HG02798 (cell line): ENCODE measurements around the gene SPIRE2.
A peak's percentile ranks its signal among the peaks of the same experiment; 100 is the strongest.
"Not testable (repeated sequence)": the region's sequence is repeated elsewhere in the genome, so short reads cannot be mapped to it uniquely, and the experiment has no call there.

Experiments
- ATAC-seq: cut with Tn5 transposase; IDR thresholded peaks from one replicate; pipeline ENCODE4 v1.9.1; 2021; ENCODE audit warnings: mild to moderate bottlenecking; ENCODE audit not compliant: unreplicated experiment, poor library complexity

Gene SPIRE2

GRCh38 chr16:89828199-89828869 is at the start of gene SPIRE2:
Gene SPIRE2 (plus strand): TSS chr16:89828475. CDS start chr16:89828551, 76 bp downstream.
- peak; percentile 62 for ATAC-seq

GRCh38 chr16:89779231-89779908 is 48.9 kb upstream of the SPIRE2 start:
- ATAC-seq = no peak

- no peak for ATAC-seq
Observed at GRCh38 chr16:89779909-89780305, 48.4 kb upstream of the SPIRE2 start.

- no peak for ATAC-seq
Observed at GRCh38 chr16:89782489-89782888, 45.8 kb upstream of the SPIRE2 start.

GRCh38 chr16:89783952-89784351 is 44.3 kb upstream of the SPIRE2 start:
- not testable (repeated sequence) for ATAC-seq

- no peak for ATAC-seq
Observed at GRCh38 chr16:89784406-89784805, 43.9 kb upstream of the SPIRE2 start.

GRCh38 chr16:89785523-89786155 is 42.6 kb upstream of the SPIRE2 start:
- ATAC-seq = no peak

- ATAC-seq = no peak
Observed at GRCh38 chr16:89786474-89787364, 41.6 kb upstream of the SPIRE2 start.

GRCh38 chr16:89787365-89787805 is 40.9 kb upstream of the SPIRE2 start:
- ATAC-seq = no peak

- no peak for ATAC-seq
Observed at GRCh38 chr16:89791278-89791995, 36.8 kb upstream of the SPIRE2 start.

GRCh38 chr16:89793092-89793491 is 35.2 kb upstream of the SPIRE2 start:
- not testable (repeated sequence) for ATAC-seq

- no peak for ATAC-seq
Observed at GRCh38 chr16:89793955-89794354, 34.3 kb upstream of the SPIRE2 start.

- ATAC-seq = no peak
Observed at GRCh38 chr16:89795676-89796075, 32.6 kb upstream of the SPIRE2 start.

GRCh38 chr16:89796104-89796503 is 32.2 kb upstream of the SPIRE2 start:
- ATAC-seq = no peak

GRCh38 chr16:89798126-89798525 is 30.1 kb upstream of the SPIRE2 start:
- ATAC-seq = no peak

GRCh38 chr16:89798832-89799370 is 29.4 kb upstream of the SPIRE2 start:
- ATAC-seq = no peak

- no peak for ATAC-seq
Observed at GRCh38 chr16:89801800-89802199, 26.5 kb upstream of the SPIRE2 start.

- ATAC-seq = no peak
Observed at GRCh38 chr16:89805136-89805905, 23.0 kb upstream of the SPIRE2 start.
